GM18951 (cell line): ENCODE measurements around the gene SMIM44.
"Not testable (repeated sequence)": the region's sequence is repeated elsewhere in the genome, so short reads cannot be mapped to it uniquely, and the experiment has no call there.

Experiments
- POLR2A ChIP-seq: IDR thresholded peaks from 4 replicates; pipeline ENCODE4 v1.6.1; 2011; ENCODE audit warnings: mild to moderate bottlenecking; ENCODE audit not compliant: insufficient read length, insufficient read depth; ENCODE audit errors: extremely low read depth
- in situ Hi-C: fragments of 300-500 bp; cut with MboI; formaldehyde crosslinking; loops from one replicate; pipeline ENCODE4 v1.12.0; 2022; ENCODE audit warnings: low sequenced_read_pairs, mixed read lengths, inconsistent platforms; ENCODE audit not compliant: unreplicated experiment

SMIM44 gene

GRCh38 chr19:3513229-3514140, 30.2 kb upstream of the SMIM44 start:
- in situ Hi-C loops, result no loop called here
- no peak for TF ChIP-seq POLR2A

- in situ Hi-C loops, result no loop called here
- no peak for TF ChIP-seq POLR2A
Observed at GRCh38 chr19:3512562-3513228, 29.5 kb upstream of the SMIM44 start.

DNA sequence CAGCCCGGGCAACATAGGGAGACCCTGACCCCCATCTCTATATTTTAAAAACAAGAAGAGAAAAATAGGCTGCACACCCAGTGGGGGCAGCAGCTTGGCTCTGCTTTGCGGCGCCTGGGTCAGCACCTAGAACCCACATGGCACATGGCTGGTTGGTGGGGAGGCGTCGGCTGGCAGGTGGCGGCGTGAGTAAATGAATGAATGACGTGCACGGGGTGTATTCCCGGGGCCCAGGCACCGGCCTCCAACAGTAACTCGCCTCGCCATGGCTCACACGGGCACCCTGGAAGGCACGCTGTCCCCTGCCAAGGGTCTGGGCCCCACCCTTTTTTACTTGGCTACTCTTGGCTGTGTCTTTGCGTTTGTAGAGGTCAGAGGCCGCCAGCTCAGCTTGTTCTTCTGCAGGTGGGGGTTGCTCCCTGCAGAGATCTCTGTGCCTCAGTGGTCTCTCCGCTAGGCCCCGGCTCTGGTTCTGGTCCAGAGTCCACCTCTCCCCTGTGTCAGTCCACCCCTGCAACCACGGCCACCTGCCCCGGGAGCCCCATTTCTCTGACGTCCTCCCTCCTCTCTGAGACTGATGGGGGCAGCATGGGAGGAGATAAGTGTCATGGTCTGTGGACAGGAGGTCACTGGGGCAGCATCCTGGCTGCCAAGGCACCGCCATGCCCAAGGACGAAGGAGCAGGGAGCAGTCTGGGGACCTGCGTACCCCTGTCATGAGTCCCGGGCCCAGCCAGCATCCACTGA, 28.4 kb upstream of the SMIM44 start:
- no peak for TF ChIP-seq POLR2A
- in situ Hi-C loops, result no loop called here

GRCh38 chr19:3510727-3511126, 27.5 kb upstream of the SMIM44 start:
- in situ Hi-C loops, result no loop called here
- no peak for TF ChIP-seq POLR2A

- TF ChIP-seq POLR2A, result no peak
- in situ Hi-C loops, result no loop called here
Observed at GRCh38 chr19:3509566-3509989, 26.3 kb upstream of the SMIM44 start.

- in situ Hi-C loops, result no loop called here
Observed at GRCh38 chr19:3508771-3509535, 25.7 kb upstream of the SMIM44 start.

GRCh38 chr19:3508121-3508661, 24.9 kb upstream of the SMIM44 start:
- in situ Hi-C loops, result not testable (repeated sequence)

More at GRCh38 chr19:3508771-3509535, 25.7 kb upstream of the SMIM44 start:
- TF ChIP-seq POLR2A, result no peak

DNA sequence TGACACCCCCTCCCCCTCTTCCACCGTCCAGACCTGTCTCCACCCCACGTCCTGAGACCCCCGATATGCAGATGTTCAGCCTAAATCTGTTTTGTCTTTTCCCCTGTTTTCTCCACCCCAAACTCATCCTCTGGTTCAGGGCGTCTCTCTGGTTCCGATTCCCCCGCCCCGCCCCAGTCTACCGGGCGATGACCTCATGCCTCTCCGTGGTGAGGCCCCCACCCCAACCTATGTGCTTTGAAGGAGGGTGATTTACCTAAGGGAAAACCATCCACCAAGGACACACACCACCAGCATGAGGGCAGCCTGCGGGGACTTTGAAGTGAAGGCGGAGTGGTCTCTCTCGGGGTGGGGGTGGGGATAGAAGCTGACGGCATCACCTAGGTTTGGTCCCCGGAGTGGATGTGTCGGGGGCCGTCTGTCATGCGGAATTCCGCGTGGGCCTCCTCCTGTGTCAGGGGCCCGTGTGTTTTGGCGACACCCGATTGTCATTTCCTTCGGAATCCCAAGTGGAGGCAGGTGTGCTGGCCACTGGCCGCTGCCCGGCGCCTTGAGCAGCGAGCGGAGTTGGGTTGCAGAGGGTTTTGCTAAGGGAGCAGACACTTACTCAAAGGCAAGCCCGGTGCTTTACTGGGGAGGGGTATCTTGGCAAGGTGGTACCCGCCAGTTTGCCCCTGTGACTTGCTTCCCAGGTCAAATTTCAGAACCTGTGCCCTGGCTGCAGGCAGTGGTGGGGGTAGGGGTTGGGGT, 24.3 kb upstream of the SMIM44 start:
- in situ Hi-C loops, result no loop called here

DNA sequence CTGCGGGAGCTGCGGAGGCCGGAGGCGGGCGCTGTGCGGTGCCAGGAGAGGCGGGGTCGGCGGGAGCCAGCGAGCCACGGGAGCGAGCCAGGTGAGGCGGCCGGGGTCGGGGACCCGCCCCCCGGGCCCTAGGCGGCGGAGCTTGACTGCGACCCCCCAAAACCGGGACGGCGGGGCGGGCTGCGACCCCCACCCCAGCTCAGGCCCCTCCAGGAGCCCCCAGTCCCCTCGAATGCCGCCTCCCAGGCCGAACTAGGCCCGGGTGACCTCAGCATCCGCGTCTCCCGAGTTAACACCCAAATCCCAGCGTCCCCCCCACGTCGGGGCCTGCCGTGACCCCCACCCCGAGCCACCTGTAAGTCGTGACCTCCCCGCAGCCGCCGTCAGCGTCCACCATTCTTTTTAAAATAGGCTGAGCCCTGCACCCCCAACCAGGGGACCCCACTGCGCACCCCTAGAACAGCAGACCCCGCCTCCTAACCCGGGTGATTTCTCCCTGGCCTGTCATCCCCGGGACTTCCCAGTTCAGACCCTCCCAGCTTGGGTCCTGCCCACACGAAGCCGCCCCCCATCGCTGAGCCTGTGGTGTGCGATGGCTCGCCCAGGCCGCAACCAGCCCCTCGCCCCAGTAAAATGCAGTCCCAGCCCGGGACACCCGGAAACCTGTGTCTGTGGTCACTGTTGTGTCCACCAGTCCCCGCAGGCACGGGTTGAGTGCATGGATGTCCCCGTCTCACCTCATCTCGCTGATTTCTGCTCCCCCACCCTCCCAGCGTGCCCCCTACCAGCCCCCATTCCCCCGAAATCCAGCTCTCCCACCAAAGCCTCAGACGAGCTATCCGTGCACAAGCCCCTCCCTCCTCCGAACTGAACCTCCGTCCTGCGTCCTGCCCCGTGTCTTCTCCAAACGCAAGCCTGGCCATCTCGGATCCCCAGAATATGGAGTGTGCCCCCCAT, 23.4 kb upstream of the SMIM44 start:
- no peak for TF ChIP-seq POLR2A
- in situ Hi-C loops, result no loop called here

More for the DNA sequence above, 24.3 kb upstream of the SMIM44 start:
- TF ChIP-seq POLR2A, result no peak

- in situ Hi-C loops, result no loop called here
- peak; percentile 72 for TF ChIP-seq POLR2A
Observed at GRCh38 chr19:3505598-3506383, 22.6 kb upstream of the SMIM44 start, which contains the start of gene FZR1. FZR1 (plus strand) TSS chr19:3506311; CDS start chr19:3522990, 16,679 bp downstream.

DNA sequence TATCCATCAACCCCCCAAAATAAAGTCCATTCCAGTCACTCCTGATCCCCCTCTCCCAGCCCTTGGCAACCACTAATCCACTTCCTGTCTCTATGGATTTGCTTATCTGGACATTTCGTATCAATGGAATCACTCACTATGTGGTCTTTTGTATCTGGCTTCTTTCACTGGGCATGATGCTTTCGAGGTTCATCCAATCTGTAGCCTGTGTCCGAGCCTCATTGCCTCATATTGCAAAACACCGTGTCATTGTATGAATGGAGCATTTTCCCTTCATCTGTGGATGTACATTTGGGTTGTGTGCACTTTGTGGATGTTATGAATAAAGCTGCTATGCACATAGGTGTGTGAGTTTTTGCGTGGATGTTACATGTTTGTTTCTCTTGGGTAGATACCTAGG, 21.5 kb upstream of the SMIM44 start:
- in situ Hi-C loops, result no loop called here
- TF ChIP-seq POLR2A, result no peak
